GM23338 (cell line): ENCODE data around the gene CATSPERZ. TPM values are rescaled to one million over a fixed set of nuclear protein-coding genes. Genes with fewer than 3 reads are reported as not detected.
A peak's percentile ranks its signal among the peaks of the same experiment; 100 is the strongest.
"Not testable (repeated sequence)": the region's sequence is repeated elsewhere in the genome, so short reads cannot be mapped to it uniquely, and the experiment has no call there.

Experiments
- ATAC-seq: fragments of 200-7000 bp; cut with Tn5 transposase; 3 replicates; pipeline ENCODE4 v1.9.1; 2020
- DNase-seq: peaks from one replicate; pipeline ENCODE4 v3.0.0-alpha.2; 2015; ENCODE audit warnings: low spot score
- H2AFZ ChIP-seq: fragments of 200-600 bp; sonication (generic); 2 replicates; pipeline ENCODE4 v1.8.0; 2016; ENCODE audit warnings: antibody characterized with exemption, mild to moderate bottlenecking, moderate library complexity
- H3F3A ChIP-seq: fragments of 200-600 bp; sonication (generic); replicated peaks from 2 replicates; pipeline ENCODE4 v1.8.0; 2017; ENCODE audit warnings: antibody characterized with exemption, mixed run types, low read depth
- H3K27ac ChIP-seq: fragments of 200-600 bp; sonication (generic); 2 replicates; pipeline ENCODE4 v1.6.1; 2016; ENCODE audit warnings: low read depth
- H3K27me3 ChIP-seq: fragments of 200-600 bp; sonication (generic); 2 replicates; pipeline ENCODE4 v1.8.0; 2016; ENCODE audit warnings: mild to moderate bottlenecking, mixed run types, moderate library complexity; ENCODE audit not compliant: insufficient read depth
- H3K36me3 ChIP-seq: fragments of 200-600 bp; sonication (generic); 2 replicates; pipeline ENCODE4 v1.8.0; 2016; ENCODE audit warnings: mild to moderate bottlenecking; ENCODE audit not compliant: insufficient read depth
- H3K4me1 ChIP-seq: fragments of 200-600 bp; sonication (generic); 2 replicates; pipeline ENCODE4 v1.8.0; 2016; ENCODE audit warnings: mild to moderate bottlenecking, moderate library complexity; ENCODE audit not compliant: insufficient read depth
- H3K4me2 ChIP-seq: fragments of 200-600 bp; sonication (generic); 2 replicates; pipeline ENCODE4 v1.7.1; 2017; ENCODE audit warnings: mixed run types
- H3K4me3 ChIP-seq: fragments of 200-600 bp; sonication (generic); 2 replicates; pipeline ENCODE4 v1.6.1; 2016; ENCODE audit warnings: mixed run types
- H3K79me2 ChIP-seq: fragments of 200-600 bp; sonication (generic); replicated peaks from 2 replicates; pipeline ENCODE4 v1.8.0; 2017; ENCODE audit warnings: mild to moderate bottlenecking; ENCODE audit not compliant: insufficient read depth
- H3K9me2 ChIP-seq: fragments of 200-600 bp; sonication (generic); 2 replicates; pipeline ENCODE4 v1.8.0; 2017; ENCODE audit not compliant: insufficient read depth
- H4K20me1 ChIP-seq: fragments of 200-600 bp; sonication (generic); replicated peaks from 2 replicates; pipeline ENCODE4 v1.8.0; 2017; ENCODE audit warnings: mild to moderate bottlenecking; ENCODE audit not compliant: insufficient read depth
- H3K27ac Mint-ChIP-seq: 2 replicates; pipeline ENCODE4 v1.8.0; 2020; ENCODE audit warnings: inconsistent platforms, mild to moderate bottlenecking, moderate library complexity, mixed read lengths
- H3K27me3 Mint-ChIP-seq: 3 replicates; pipeline ENCODE4 v1.8.0; 2022; ENCODE audit warnings: low read depth, mild to moderate bottlenecking, moderate library complexity, mixed read lengths, inconsistent platforms; ENCODE audit not compliant: insufficient read depth, poor library complexity
- H3K36me3 Mint-ChIP-seq: 3 replicates; pipeline ENCODE4 v1.8.0; 2021; ENCODE audit warnings: low read depth, mild to moderate bottlenecking, inconsistent platforms, moderate library complexity, mixed read lengths
- H3K4me1 Mint-ChIP-seq: 3 replicates; pipeline ENCODE4 v1.8.0; 2020; ENCODE audit warnings: mild to moderate bottlenecking, inconsistent platforms, mixed read lengths
- H3K4me3 Mint-ChIP-seq: 3 replicates; pipeline ENCODE4 v1.8.0; 2021; ENCODE audit warnings: moderate library complexity, mild to moderate bottlenecking, inconsistent platforms, mixed read lengths
- H3K9me3 Mint-ChIP-seq: 3 replicates; pipeline ENCODE4 v1.8.0; 2020; ENCODE audit warnings: moderate library complexity, mild to moderate bottlenecking, inconsistent platforms, mixed read lengths
- EZH2 ChIP-seq: fragments of 200-600 bp; sonication (generic); IDR thresholded peaks from one replicate; pipeline ENCODE4 v1.8.0; 2017; ENCODE audit warnings: antibody characterized with exemption, mild to moderate bottlenecking, low read depth; ENCODE audit not compliant: unreplicated experiment
- NANOG ChIP-seq: IDR thresholded peaks from 2 replicates; pipeline ENCODE4 v1.6.1; 2016; ENCODE audit warnings: antibody characterized with exemption, borderline replicate concordance
- STAT1 ChIP-seq: IDR thresholded peaks from one replicate; pipeline ENCODE4 v1.6.1; 2016; ENCODE audit warnings: antibody characterized with exemption; ENCODE audit not compliant: unreplicated experiment
- ZNF114 ChIP-seq: fragments of 250-450 bp; sonication (Bioruptor Pico); IDR thresholded peaks from 2 replicates; pipeline ENCODE4 v1.5.0; 2020; ENCODE audit warnings: mild to moderate bottlenecking, moderate library complexity
- polyA plus RNA-seq: library from polyadenylated mRNA; unstranded; fragments of >200 nt; fragmentation: Nextera tagmentation; extraction: Ambion mirVana; gene quantifications from 2 replicates; pipeline ENCODE4 v1.2.1, GENCODE V29; 2016
- total RNA-seq: library from RNA; depleted of rRNA; stranded (reverse); fragments of >200 nt; shearing (Covaris generic); gene quantifications from 2 replicates; pipeline ENCODE4 v1.2.3, GENCODE V29; 2014
- TF ChIP-seq, protein P1 (sequence below): IDR thresholded peaks from 2 replicates; pipeline ENCODE4 v1.6.1; 2016; ENCODE audit warnings: antibody characterized with exemption
- TF ChIP-seq, protein P2 (sequence below), 2 experiments: fragments of 200-600 bp in 1 of 2; sonication (generic) in 1 of 2; conservative IDR thresholded peaks; 2 replicates each; pipeline versions ENCODE4 v1.5.1 to v1.6.1; 2016 to 2017; ENCODE audit warnings: antibody characterized with exemption in 2 of 2, low read depth in 2 of 2, mild to moderate bottlenecking in 2 of 2, moderate library complexity in 1 of 2
- TF ChIP-seq, protein P3 (sequence below): IDR thresholded peaks from one replicate; pipeline ENCODE4 v1.6.1; 2018; ENCODE audit warnings: antibody characterized with exemption; ENCODE audit not compliant: unreplicated experiment

The CATSPERZ gene
- total and polyA plus RNA-seq, 2 experiments from 2014 or later = 0.99 TPM; not detected in 1

DNA sequence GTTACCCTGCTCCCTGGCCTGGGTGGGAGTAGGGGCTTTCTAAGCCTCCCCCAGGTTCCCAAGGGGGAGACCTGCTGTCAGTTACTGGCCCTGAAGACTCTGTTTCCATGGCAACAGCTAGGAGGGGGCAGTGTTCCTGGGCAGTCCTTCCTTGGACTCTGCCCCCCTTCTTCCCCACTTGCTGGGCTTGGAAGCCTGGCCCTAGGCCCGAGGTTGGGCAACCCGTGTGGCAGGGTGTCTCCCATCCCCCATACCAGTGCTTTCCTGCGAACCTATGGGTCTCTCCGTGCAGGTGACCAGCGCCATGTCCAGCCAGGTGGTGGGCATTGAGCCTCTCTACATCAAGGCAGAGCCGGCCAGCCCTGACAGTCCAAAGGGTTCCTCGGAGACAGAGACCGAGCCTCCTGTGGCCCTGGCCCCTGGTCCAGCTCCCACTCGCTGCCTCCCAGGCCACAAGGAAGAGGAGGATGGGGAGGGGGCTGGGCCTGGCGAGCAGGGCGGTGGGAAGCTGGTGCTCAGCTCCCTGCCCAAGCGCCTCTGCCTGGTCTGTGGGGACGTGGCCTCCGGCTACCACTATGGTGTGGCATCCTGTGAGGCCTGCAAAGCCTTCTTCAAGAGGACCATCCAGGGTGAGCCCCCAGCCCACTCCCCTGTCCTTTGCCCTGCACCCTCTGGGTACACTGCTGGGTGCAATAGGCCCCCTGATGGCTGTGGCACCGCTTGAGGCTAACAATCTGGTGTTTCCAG lies 6.9 kb downstream of the CATSPERZ start:
- Mint-ChIP-seq H3K27ac (no peak overlapping the region; the same call in 1 of the 2 replicates), H3K27me3 (peaks cover 18% of the 10 kb centered on the region), H3K36me3 (peaks cover 10% of the 10 kb centered on the region; the same call in 2 of the 3 replicates), H3K4me3 (peak overlapping the region; percentile 100), H3K4me1 (peaks cover 14% of the 10 kb centered on the region), H3K9me3 (no peaks in the 10 kb centered on the region; the same call in 2 of the 3 replicates)
- Histone ChIP-seq H3K4me1 (peaks cover 9% of the 10 kb centered on the region; the same call in 1 of the 2 replicates), H3K27me3 (peaks cover 13% of the 10 kb centered on the region), H3K79me2 (peaks cover 36% of the 10 kb centered on the region), H3K4me3 (peak overlapping the region; percentile 91), H3K36me3 (no peaks in the 10 kb centered on the region), H4K20me1 (no peaks in the 10 kb centered on the region; the same call in 1 of the 2 replicates), H3K27ac (no peak overlapping the region), H2AFZ (no peak overlapping the region), H3K4me2 (peak overlapping the region; percentile 90), H3K9me2 (no peaks in the 10 kb centered on the region), H3F3A (peaks cover 7% of the 10 kb centered on the region)
- no peak for TF ChIP-seq STAT1
- TF ChIP-seq, protein P1, sequence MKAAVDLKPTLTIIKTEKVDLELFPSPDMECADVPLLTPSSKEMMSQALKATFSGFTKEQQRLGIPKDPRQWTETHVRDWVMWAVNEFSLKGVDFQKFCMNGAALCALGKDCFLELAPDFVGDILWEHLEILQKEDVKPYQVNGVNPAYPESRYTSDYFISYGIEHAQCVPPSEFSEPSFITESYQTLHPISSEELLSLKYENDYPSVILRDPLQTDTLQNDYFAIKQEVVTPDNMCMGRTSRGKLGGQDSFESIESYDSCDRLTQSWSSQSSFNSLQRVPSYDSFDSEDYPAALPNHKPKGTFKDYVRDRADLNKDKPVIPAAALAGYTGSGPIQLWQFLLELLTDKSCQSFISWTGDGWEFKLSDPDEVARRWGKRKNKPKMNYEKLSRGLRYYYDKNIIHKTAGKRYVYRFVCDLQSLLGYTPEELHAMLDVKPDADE = no peak
- TF ChIP-seq, protein P2, sequence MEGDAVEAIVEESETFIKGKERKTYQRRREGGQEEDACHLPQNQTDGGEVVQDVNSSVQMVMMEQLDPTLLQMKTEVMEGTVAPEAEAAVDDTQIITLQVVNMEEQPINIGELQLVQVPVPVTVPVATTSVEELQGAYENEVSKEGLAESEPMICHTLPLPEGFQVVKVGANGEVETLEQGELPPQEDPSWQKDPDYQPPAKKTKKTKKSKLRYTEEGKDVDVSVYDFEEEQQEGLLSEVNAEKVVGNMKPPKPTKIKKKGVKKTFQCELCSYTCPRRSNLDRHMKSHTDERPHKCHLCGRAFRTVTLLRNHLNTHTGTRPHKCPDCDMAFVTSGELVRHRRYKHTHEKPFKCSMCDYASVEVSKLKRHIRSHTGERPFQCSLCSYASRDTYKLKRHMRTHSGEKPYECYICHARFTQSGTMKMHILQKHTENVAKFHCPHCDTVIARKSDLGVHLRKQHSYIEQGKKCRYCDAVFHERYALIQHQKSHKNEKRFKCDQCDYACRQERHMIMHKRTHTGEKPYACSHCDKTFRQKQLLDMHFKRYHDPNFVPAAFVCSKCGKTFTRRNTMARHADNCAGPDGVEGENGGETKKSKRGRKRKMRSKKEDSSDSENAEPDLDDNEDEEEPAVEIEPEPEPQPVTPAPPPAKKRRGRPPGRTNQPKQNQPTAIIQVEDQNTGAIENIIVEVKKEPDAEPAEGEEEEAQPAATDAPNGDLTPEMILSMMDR (conservative IDR thresholded peaks at IDR 0.05; ENCODE audit: low read depth in 2 of 2) = no peak
- TF ChIP-seq, protein P3, sequence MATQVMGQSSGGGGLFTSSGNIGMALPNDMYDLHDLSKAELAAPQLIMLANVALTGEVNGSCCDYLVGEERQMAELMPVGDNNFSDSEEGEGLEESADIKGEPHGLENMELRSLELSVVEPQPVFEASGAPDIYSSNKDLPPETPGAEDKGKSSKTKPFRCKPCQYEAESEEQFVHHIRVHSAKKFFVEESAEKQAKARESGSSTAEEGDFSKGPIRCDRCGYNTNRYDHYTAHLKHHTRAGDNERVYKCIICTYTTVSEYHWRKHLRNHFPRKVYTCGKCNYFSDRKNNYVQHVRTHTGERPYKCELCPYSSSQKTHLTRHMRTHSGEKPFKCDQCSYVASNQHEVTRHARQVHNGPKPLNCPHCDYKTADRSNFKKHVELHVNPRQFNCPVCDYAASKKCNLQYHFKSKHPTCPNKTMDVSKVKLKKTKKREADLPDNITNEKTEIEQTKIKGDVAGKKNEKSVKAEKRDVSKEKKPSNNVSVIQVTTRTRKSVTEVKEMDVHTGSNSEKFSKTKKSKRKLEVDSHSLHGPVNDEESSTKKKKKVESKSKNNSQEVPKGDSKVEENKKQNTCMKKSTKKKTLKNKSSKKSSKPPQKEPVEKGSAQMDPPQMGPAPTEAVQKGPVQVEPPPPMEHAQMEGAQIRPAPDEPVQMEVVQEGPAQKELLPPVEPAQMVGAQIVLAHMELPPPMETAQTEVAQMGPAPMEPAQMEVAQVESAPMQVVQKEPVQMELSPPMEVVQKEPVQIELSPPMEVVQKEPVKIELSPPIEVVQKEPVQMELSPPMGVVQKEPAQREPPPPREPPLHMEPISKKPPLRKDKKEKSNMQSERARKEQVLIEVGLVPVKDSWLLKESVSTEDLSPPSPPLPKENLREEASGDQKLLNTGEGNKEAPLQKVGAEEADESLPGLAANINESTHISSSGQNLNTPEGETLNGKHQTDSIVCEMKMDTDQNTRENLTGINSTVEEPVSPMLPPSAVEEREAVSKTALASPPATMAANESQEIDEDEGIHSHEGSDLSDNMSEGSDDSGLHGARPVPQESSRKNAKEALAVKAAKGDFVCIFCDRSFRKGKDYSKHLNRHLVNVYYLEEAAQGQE = no peak
- no peak for TF ChIP-seq EZH2
- TF ChIP-seq ZNF114 (CRISPR knock-in tag) = no peak
- no peak for TF ChIP-seq NANOG
- ATAC-seq = no peak
- no peak for DNase-seq

DNA sequence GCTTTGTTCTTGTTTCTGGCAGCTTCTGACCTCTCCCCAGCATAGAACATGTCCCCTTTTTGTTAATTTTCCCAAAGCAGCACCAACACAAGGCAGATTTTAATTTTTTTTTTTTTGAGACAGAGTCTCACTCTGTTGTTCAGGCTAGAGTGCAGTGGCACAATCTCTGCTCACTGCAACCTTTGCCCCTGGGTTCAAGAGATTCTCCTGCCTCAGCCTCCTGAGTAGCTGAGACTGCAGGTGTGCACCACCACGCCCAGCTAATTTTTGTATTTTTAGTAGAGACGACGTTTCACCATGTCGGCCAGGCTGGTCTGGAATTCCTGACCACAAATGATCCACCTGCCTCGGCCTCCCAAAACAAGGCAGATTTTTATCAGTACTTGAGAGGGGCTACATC lies 7.6 kb downstream of the CATSPERZ start:
- H3K9me3 Mint-ChIP-seq, H3K27ac Mint-ChIP-seq, H3K4me1 ChIP-seq, H3K9me2 ChIP-seq, H3K4me3 ChIP-seq, H3K27ac ChIP-seq, H2AFZ ChIP-seq, H3K36me3 ChIP-seq, H3K4me2 ChIP-seq, DNase-seq, H3K27me3 ChIP-seq, ATAC-seq, H4K20me1 ChIP-seq, H3F3A ChIP-seq: not testable (repeated sequence)
- peaks cover 39% of the 10 kb centered on the region for H3K79me2 ChIP-seq
- Mint-ChIP-seq H3K27me3 (peaks cover 23% of the 10 kb centered on the region), H3K36me3 (peaks cover 13% of the 10 kb centered on the region; the same call in 2 of the 3 replicates), H3K4me1 (peaks cover 14% of the 10 kb centered on the region), H3K4me3 (peak overlapping the region; percentile 29; the same call in 2 of the 3 replicates)
